Natural killer cell (primary cell): Measurements from ENCODE around the gene PLCXD3. TPM values are rescaled to one million over a fixed set of nuclear protein-coding genes. Genes with fewer than 3 reads are reported as not detected.

Experiments
- ATAC-seq, 3 donors: fragments of 150-1000 bp in 2 of 3; fragments of 200-7000 bp in 1 of 3; cut with Tn5 transposase; 1 replicate in 1 of 3; 2 replicates in 2 of 3; pipeline ENCODE4 v1.10.0; 2021; ENCODE audit warnings: mild to moderate bottlenecking in 2 of 3, moderate library complexity in 2 of 3
- DNase-seq, 2 donors: peaks; one replicate each; pipeline versions ENCODE4 v3.0.0 to v3.0.0-alpha.2; 2013 to 2021; ENCODE audit warnings: mixed read lengths in 1 of 2
- H3K27ac ChIP-seq: one replicate; pipeline ENCODE4 v1.5.1; 2013; ENCODE audit warnings: mild to moderate bottlenecking, low read length
- H3K27me3 ChIP-seq: one replicate; pipeline ENCODE4 v1.6.1; 2013; ENCODE audit warnings: low read length; ENCODE audit not compliant: control insufficient read depth, insufficient read depth
- H3K36me3 ChIP-seq: one replicate; pipeline ENCODE4 v1.6.1; 2013; ENCODE audit warnings: low read length; ENCODE audit not compliant: control insufficient read depth, insufficient read depth
- H3K4me1 ChIP-seq: one replicate; pipeline ENCODE4 v1.6.1; 2013; ENCODE audit warnings: low read length; ENCODE audit not compliant: control insufficient read depth, insufficient read depth
- H3K4me3 ChIP-seq: one replicate; pipeline ENCODE4 v1.5.1; 2013; ENCODE audit warnings: low read length
- H3K9me3 ChIP-seq: one replicate; pipeline ENCODE4 v1.6.1; 2013; ENCODE audit warnings: low read length; ENCODE audit not compliant: control insufficient read depth, insufficient read depth
- H3K27ac Mint-ChIP-seq, 2 donors: one replicate each; pipeline ENCODE4 v1.8.0; 2022; ENCODE audit warnings: mild to moderate bottlenecking in 2 of 2, mixed read lengths in 2 of 2, moderate library complexity in 1 of 2
- H3K27me3 Mint-ChIP-seq, 2 donors: one replicate each; pipeline ENCODE4 v1.8.0; 2022; ENCODE audit warnings: low read depth in 2 of 2, mixed read lengths in 2 of 2
- H3K36me3 Mint-ChIP-seq: one replicate; pipeline ENCODE4 v1.8.0; 2022; ENCODE audit warnings: mixed read lengths
- H3K4me1 Mint-ChIP-seq, 2 donors: one replicate each; pipeline ENCODE4 v1.8.0; 2022; ENCODE audit warnings: mixed read lengths in 2 of 2
- H3K4me3 Mint-ChIP-seq: one replicate; pipeline ENCODE4 v1.8.0; 2022; ENCODE audit warnings: mild to moderate bottlenecking, moderate library complexity, mixed read lengths
- H3K9me3 Mint-ChIP-seq, 2 donors: one replicate each; pipeline ENCODE4 v1.8.0; 2022; ENCODE audit warnings: mixed read lengths in 2 of 2
- WGBS: methylation state at CpG from one replicate; pipeline ENCODE4 v1.1.7; 2013; ENCODE audit warnings: missing lambda C conversion rate; ENCODE audit not compliant: insufficient coverage; 5-methylcytosine and 5-hydroxymethylcytosine counted together
- intact Hi-C: fragments of 100-400 bp; cut with micrococcal nuclease; formaldehyde crosslinking; loops from one replicate; pipeline ENCODE4 v1.14.2; 2022
- total RNA-seq, 4 donors: library from RNA; stranded (reverse); fragments of 120-200 nt in 1 of 4; gene quantifications; one replicate each; pipeline versions ENCODE4 v1.2.3 to v1.2.4, GENCODE V29; 2013 to 2022
- TF ChIP-seq, protein P1 (sequence below): fragments of 200-600 bp; IDR thresholded peaks from one replicate; pipeline ENCODE4 v1.8.0; 2022; ENCODE audit warnings: antibody characterized with exemption

The PLCXD3 gene
- total RNA-seq, 3 donors from 2014 or later (not counting 1 experiment from before 2014, with no cell fraction given): not detected

GRCh38 chr5:41337216-41337615, 173.2 kb downstream of the PLCXD3 start:
- Histone ChIP-seq H3K27me3 (no peaks in the 10 kb centered on the region), H3K36me3 (no peaks in the 10 kb centered on the region), H3K9me3 (no peaks in the 10 kb centered on the region), H3K27ac (no peak overlapping the region), H3K4me1 (no peaks in the 10 kb centered on the region), H3K4me3 (no peak overlapping the region)
- Mint-ChIP-seq H3K36me3 (no peaks in the 10 kb centered on the region), H3K4me3 (no peak overlapping the region), H3K27me3 (no peaks in the 10 kb centered on the region), H3K4me1 (no peaks in the 10 kb centered on the region), H3K27ac (no peak overlapping the region), H3K9me3 (peaks cover 0 to 3% of the 10 kb centered on the region in 2 donors)
- TF ChIP-seq, protein P1, sequence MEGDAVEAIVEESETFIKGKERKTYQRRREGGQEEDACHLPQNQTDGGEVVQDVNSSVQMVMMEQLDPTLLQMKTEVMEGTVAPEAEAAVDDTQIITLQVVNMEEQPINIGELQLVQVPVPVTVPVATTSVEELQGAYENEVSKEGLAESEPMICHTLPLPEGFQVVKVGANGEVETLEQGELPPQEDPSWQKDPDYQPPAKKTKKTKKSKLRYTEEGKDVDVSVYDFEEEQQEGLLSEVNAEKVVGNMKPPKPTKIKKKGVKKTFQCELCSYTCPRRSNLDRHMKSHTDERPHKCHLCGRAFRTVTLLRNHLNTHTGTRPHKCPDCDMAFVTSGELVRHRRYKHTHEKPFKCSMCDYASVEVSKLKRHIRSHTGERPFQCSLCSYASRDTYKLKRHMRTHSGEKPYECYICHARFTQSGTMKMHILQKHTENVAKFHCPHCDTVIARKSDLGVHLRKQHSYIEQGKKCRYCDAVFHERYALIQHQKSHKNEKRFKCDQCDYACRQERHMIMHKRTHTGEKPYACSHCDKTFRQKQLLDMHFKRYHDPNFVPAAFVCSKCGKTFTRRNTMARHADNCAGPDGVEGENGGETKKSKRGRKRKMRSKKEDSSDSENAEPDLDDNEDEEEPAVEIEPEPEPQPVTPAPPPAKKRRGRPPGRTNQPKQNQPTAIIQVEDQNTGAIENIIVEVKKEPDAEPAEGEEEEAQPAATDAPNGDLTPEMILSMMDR: no peak
- intact Hi-C loops: no loop called here
- no peak for DNase-seq
- no peak for ATAC-seq

DNA sequence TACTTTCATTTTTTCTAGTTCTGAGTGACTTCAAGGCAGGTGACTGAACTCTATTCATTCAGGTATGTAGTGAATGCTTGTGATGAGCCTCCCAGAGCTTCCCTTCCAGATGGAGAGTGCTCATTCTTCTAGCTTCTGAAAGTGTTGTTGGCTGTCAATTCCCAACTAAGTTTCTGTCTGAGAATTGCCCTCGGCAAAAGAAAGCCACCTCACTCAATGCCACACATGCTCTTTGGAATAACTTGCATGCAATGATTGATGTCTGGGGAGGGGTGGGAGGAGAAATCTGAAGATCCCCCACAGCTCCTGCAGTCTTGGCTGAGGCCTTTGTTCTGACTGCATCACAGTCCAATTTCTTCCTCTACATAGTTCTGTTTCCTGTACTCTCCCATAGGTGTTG, 173.9 kb downstream of the PLCXD3 start:
- TF ChIP-seq, protein P1: no peak
- WGBS: no CpG with 5 or more reads among the region's 1 CpG

DNA sequence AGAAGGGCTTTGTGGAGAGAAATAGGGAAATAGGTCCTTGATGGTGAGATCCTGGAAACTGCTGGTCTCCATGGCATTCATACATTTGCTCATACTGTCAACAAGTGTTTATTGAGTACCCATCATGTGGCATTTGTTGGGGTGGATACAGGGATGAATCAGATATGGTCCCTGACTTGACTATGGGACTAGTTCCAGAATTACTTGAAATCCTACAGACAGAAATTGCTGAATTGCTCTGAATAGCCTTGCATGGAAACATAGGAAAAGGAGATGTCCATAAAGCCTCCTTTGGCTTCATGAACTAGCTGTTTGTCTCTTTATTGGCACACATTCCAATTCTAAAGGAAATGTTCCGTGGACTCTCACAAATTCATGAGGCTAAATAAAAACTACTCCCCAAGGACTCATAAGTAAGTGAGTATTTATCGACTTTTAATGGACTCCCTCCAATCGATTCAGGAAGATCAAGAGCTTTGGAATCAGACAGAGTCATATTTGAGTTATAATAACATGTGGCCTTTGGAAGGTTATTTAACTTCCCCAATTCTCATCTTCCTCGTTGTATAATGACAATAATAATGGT, 174.7 kb downstream of the PLCXD3 start:
- TF ChIP-seq, protein P1: no peak
- no peaks in the 10 kb centered on the region for H3K4me1 Mint-ChIP-seq
- H3K27ac ChIP-seq: no peak overlapping the region
- H3K4me3 Mint-ChIP-seq: no peak overlapping the region
- H3K27me3 Mint-ChIP-seq: no peaks in the 10 kb centered on the region
- ATAC-seq (no peak), DNase-seq (no peak)
- no peaks in the 10 kb centered on the region for H3K36me3 Mint-ChIP-seq
- H3K4me1 ChIP-seq: no peaks in the 10 kb centered on the region
- WGBS: 80% methylated on average over 1 of the region's 4 CpGs
- H3K27me3 ChIP-seq: no peaks in the 10 kb centered on the region
- no peaks in the 10 kb centered on the region for H3K9me3 ChIP-seq
- H3K27ac Mint-ChIP-seq: no peak overlapping the region
- H3K36me3 ChIP-seq: no peaks in the 10 kb centered on the region
- H3K9me3 Mint-ChIP-seq: peaks cover 0 to 3% of the 10 kb centered on the region in 2 donors
- no peak overlapping the region for H3K4me3 ChIP-seq
- intact Hi-C loops: no loop called here

More for the DNA sequence above, 173.9 kb downstream of the PLCXD3 start:
- DNase-seq (no peak), ATAC-seq (no peak)
- Histone ChIP-seq H3K36me3 (no peaks in the 10 kb centered on the region), H3K4me3 (no peak overlapping the region), H3K9me3 (no peaks in the 10 kb centered on the region), H3K27ac (no peak overlapping the region), H3K27me3 (no peaks in the 10 kb centered on the region), H3K4me1 (no peaks in the 10 kb centered on the region)
- Mint-ChIP-seq H3K4me1 (no peaks in the 10 kb centered on the region), H3K27ac (no peak overlapping the region), H3K27me3 (no peaks in the 10 kb centered on the region), H3K9me3 (peaks cover 0 to 3% of the 10 kb centered on the region in 2 donors), H3K36me3 (no peaks in the 10 kb centered on the region), H3K4me3 (no peak overlapping the region)
- intact Hi-C loops: no loop called here

DNA sequence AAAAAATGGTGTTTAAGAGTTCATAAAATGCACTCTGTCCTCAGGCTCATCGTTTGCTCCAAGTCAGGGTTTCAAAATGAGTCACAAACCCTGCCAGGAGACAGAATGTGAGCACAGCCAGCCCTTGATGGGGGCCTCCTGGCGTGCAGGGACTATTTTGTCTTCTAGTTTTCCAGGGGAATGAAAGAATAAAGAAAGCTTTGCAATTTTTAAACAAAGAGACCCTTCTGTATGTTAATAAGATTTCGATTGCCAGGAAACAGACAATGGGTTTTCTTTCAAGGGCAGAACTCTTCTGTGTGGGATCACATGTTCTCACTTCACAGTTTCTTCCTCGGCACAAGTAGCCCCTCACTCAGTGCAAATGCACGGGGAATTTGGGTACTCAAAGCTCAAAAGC, 175.6 kb downstream of the PLCXD3 start:
- intact Hi-C loops: no loop called here
- TF ChIP-seq, protein P1: no peak
- H3K4me3 Mint-ChIP-seq: no peak overlapping the region
- H3K27ac ChIP-seq: no peak overlapping the region
- WGBS: 65% methylated on average over 5 of the region's 5 CpGs
- no peaks in the 10 kb centered on the region for H3K4me1 ChIP-seq
- no peaks in the 10 kb centered on the region for H3K9me3 ChIP-seq
- H3K9me3 Mint-ChIP-seq: peaks cover 0 to 5% of the 10 kb centered on the region in 2 donors
- no peaks in the 10 kb centered on the region for H3K36me3 ChIP-seq
- H3K36me3 Mint-ChIP-seq: no peaks in the 10 kb centered on the region
- H3K27me3 ChIP-seq: no peaks in the 10 kb centered on the region
- no peak overlapping the region for H3K27ac Mint-ChIP-seq
- DNase-seq (no peak), ATAC-seq (no peak)
- no peaks in the 10 kb centered on the region for H3K27me3 Mint-ChIP-seq
- H3K4me1 Mint-ChIP-seq: no peaks in the 10 kb centered on the region
- no peak overlapping the region for H3K4me3 ChIP-seq
